SK-N-SH (cell line): ENCODE results near the gene TMEM144. TPM values are rescaled to one million over a fixed set of nuclear protein-coding genes. Genes with fewer than 3 reads are reported as not detected.

ENCODE experiments used
- CTCF ChIA-PET: fragments of 300-600, 350-600 bp; formaldehyde crosslinking; extraction: SDS; loops from one replicate; lab custom pipeline; 2021; lab: Yijun Ruan, JAX
- POLR2A ChIA-PET: fragments of 350-600 bp; sonication (Branson Sonifier 250); formaldehyde crosslinking; extraction: SDS; loops from one replicate; lab custom pipeline; 2020; ENCODE audit warnings: antibody characterized with exemption, inconsistent platforms; lab: Yijun Ruan, JAX
- DNase-seq: peaks from one replicate; pipeline ENCODE4 v3.0.0; 2012
- H2AFZ ChIP-seq: fragments of 200-600 bp; sonication (generic); 2 replicates; pipeline ENCODE4 v1.8.1; 2016; ENCODE audit warnings: antibody characterized with exemption, mild to moderate bottlenecking, low read depth
- H3F3A ChIP-seq: fragments of 200-600 bp; sonication (generic); replicated peaks from 2 replicates; pipeline ENCODE3; 2016; ENCODE audit warnings: antibody characterized with exemption, mild to moderate bottlenecking; ENCODE audit not compliant: insufficient read depth
- H3K27ac ChIP-seq, 2 experiments: fragments of 200-500 bp in 1 of 2; fragments of 200-600 bp in 1 of 2; sonication (Bioruptor generic) in 1 of 2; sonication (generic), shearing (Covaris generic) in 1 of 2; 2 replicates each; pipeline versions ENCODE4 v1.5.1 to v1.6.1; 2014 to 2016; ENCODE audit warnings: low read depth in 2 of 2, inconsistent platforms in 1 of 2, low read length in 1 of 2, mild to moderate bottlenecking in 1 of 2, mixed read lengths in 1 of 2
- H3K27me3 ChIP-seq: fragments of 200-600 bp; sonication (generic), shearing (Covaris generic); 2 replicates; pipeline ENCODE4 v1.6.1; 2016; ENCODE audit warnings: mixed run types; ENCODE audit not compliant: insufficient read depth
- H3K36me3 ChIP-seq, 2 experiments: fragments of 200-500 bp in 1 of 2; fragments of 200-600 bp in 1 of 2; sonication (Bioruptor generic) in 1 of 2; sonication (generic) in 1 of 2; replicated peaks in 1 of 2; 2 replicates each; pipeline versions ENCODE3 to v1.5.1; 2014 to 2016; ENCODE audit warnings: low read length in 1 of 2, mild to moderate bottlenecking in 1 of 2; ENCODE audit not compliant: insufficient read depth in 2 of 2, control insufficient read depth in 1 of 2
- H3K4me1 ChIP-seq, 2 experiments: fragments of 200-500 bp in 1 of 2; fragments of 200-600 bp in 1 of 2; sonication (Bioruptor generic) in 1 of 2; sonication (generic), shearing (Covaris generic) in 1 of 2; 2 replicates each; pipeline versions ENCODE4 v1.5.1 to v1.6.1; 2014 to 2016; ENCODE audit warnings: low read depth in 1 of 2, low read length in 1 of 2, mixed run types in 1 of 2; ENCODE audit not compliant: insufficient read depth in 2 of 2, control insufficient read depth in 1 of 2
- H3K4me2 ChIP-seq: fragments of 200-600 bp; sonication (generic), shearing (Covaris generic); 2 replicates; pipeline ENCODE4 v1.6.1; 2017; ENCODE audit warnings: mixed run types
- H3K4me3 ChIP-seq, 2 experiments: fragments of 200-500 bp in 1 of 2; fragments of 200-600 bp in 1 of 2; sonication (Bioruptor generic) in 1 of 2; sonication (generic), shearing (Covaris generic) in 1 of 2; 2 replicates each; pipeline versions ENCODE4 v1.5.1 to v1.8.1; 2014 to 2016; ENCODE audit warnings: low read depth in 2 of 2, inconsistent platforms in 1 of 2, low read length in 1 of 2, mild to moderate bottlenecking in 1 of 2, mixed read lengths in 1 of 2, moderate library complexity in 1 of 2
- H3K79me2 ChIP-seq: fragments of 200-600 bp; sonication (generic); 2 replicates; pipeline ENCODE4 v1.8.1; 2017; ENCODE audit warnings: mild to moderate bottlenecking; ENCODE audit not compliant: insufficient read depth
- H3K9ac ChIP-seq: fragments of 200-600 bp; sonication (generic); 2 replicates; pipeline ENCODE4 v1.6.1; 2017; ENCODE audit warnings: mixed run types
- H3K9me2 ChIP-seq: fragments of 200-600 bp; sonication (generic); 2 replicates; pipeline ENCODE4 v1.6.1; 2017; ENCODE audit warnings: mixed run types
- H3K9me3 ChIP-seq: fragments of 200-600 bp; sonication (generic); 2 replicates; pipeline ENCODE4 v1.6.1; 2017; ENCODE audit warnings: mixed run types, mild to moderate bottlenecking, moderate library complexity
- H4K20me1 ChIP-seq: fragments of 200-600 bp; sonication (generic); 2 replicates; pipeline ENCODE4 v1.6.1; 2017; ENCODE audit warnings: mild to moderate bottlenecking, mixed run types; ENCODE audit not compliant: insufficient read depth
- ELF1 ChIP-seq: IDR thresholded peaks from 2 replicates; pipeline ENCODE4 v1.4.0; 2012
- EZH2phosphoT487 ChIP-seq: fragments of 200-600 bp; sonication (generic); IDR thresholded peaks from 2 replicates; pipeline ENCODE4 v1.6.1; 2017; ENCODE audit warnings: low read depth, mixed run types, mild to moderate bottlenecking, antibody characterized with exemption, moderate library complexity, borderline replicate concordance
- FOSL2 ChIP-seq: IDR thresholded peaks from 2 replicates; pipeline ENCODE4 v1.4.0; 2012; ENCODE audit warnings: low read depth, mild to moderate bottlenecking, moderate library complexity, borderline replicate concordance
- FOXJ3 ChIP-seq: sonication (generic); formaldehyde crosslinking; IDR thresholded peaks from 2 replicates; pipeline ENCODE4 v1.5.1; 2020; ENCODE audit warnings: mild to moderate bottlenecking, missing genetic modification reagents
- JUND ChIP-seq: IDR thresholded peaks from 2 replicates; pipeline ENCODE4 v1.4.0; 2012
- MEF2A ChIP-seq: IDR thresholded peaks from 2 replicates; pipeline ENCODE4 v1.4.0; 2012; ENCODE audit warnings: low read depth, borderline replicate concordance
- MXI1 ChIP-seq: IDR thresholded peaks from 2 replicates; pipeline ENCODE4 v1.6.1; 2012; ENCODE audit warnings: mild to moderate bottlenecking, low read depth, low read length, improper control_type of control experiment
- NFIC ChIP-seq: IDR thresholded peaks from 2 replicates; pipeline ENCODE4 v1.4.0; 2012; ENCODE audit warnings: borderline replicate concordance
- PBX3 ChIP-seq: IDR thresholded peaks from 2 replicates; pipeline ENCODE4; 2012
- POLR2AphosphoS5 ChIP-seq: IDR thresholded peaks from 2 replicates; pipeline ENCODE4 v1.6.1; 2012; ENCODE audit warnings: low read depth, low read length
- RFX5 ChIP-seq: IDR thresholded peaks from 2 replicates; pipeline ENCODE4 v1.6.1; 2012; ENCODE audit warnings: mild to moderate bottlenecking, improper control_type of control experiment, low read length
- RXRA ChIP-seq: IDR thresholded peaks from 2 replicates; pipeline ENCODE4 v1.4.0; 2012; ENCODE audit warnings: low read depth, mild to moderate bottlenecking, borderline replicate concordance
- SIN3A ChIP-seq: IDR thresholded peaks from 2 replicates; pipeline ENCODE4 v1.6.1; 2012; ENCODE audit warnings: low read depth, mild to moderate bottlenecking, low read length, moderate library complexity, borderline replicate concordance
- SMC3 ChIP-seq: IDR thresholded peaks from 2 replicates; pipeline ENCODE4 v1.6.1; 2012; ENCODE audit warnings: low read depth, low read length, improper control_type of control experiment
- TAF1 ChIP-seq: IDR thresholded peaks from 2 replicates; pipeline ENCODE4 v1.6.1; 2012; ENCODE audit warnings: low read depth, mild to moderate bottlenecking, low read length, moderate library complexity, borderline replicate concordance
- YY1 ChIP-seq: IDR thresholded peaks from 2 replicates; pipeline ENCODE4 v1.4.0; 2012; ENCODE audit warnings: low read depth, mild to moderate bottlenecking
- WGBS: methylation state at CpG from one replicate; pipeline ENCODE4 v1.1.6; 2017; ENCODE audit warnings: low lambda C conversion rate; 5-methylcytosine and 5-hydroxymethylcytosine counted together
- polyA plus RNA-seq, 3 experiments: library from polyadenylated mRNA; depleted of rRNA; stranded (reverse); fragments of >200 nt; gene quantifications; 2 replicates each; pipeline ENCODE4 v1.2.3, GENCODE V29; 2012
- TF ChIP-seq, protein P1 (sequence below): IDR thresholded peaks from 2 replicates; pipeline ENCODE4 v1.6.1; 2012; ENCODE audit warnings: mild to moderate bottlenecking, low read depth, low read length, moderate library complexity
- TF ChIP-seq, protein P2 (sequence below): IDR thresholded peaks from 2 replicates; pipeline ENCODE4 v1.4.0; 2012; ENCODE audit warnings: low read depth, borderline replicate concordance
- TF ChIP-seq, protein P3 (sequence below): fragments of 150-350 bp; IDR thresholded peaks from 2 replicates; pipeline ENCODE4 v1.6.1; 2016; ENCODE audit warnings: mild to moderate bottlenecking, low read depth, low read length

TMEM144 gene
- polyA plus RNA-seq, 1 of the 3 experiments (the other 2 are of a cell fraction): not detected

- peak; percentile 98 for TF ChIP-seq PBX3
- peak; percentile 72; the same call in 1 of the 2 replicates for TF ChIP-seq SIN3A
- TF ChIP-seq ELF1: no peak
- TF ChIP-seq EZH2phosphoT487: no peak
- peak; percentile 84; the same call in 1 of the 2 replicates for TF ChIP-seq POLR2AphosphoS5
- no peak for TF ChIP-seq MXI1
- TF ChIP-seq RXRA: peak; percentile 11; the same call in 1 of the 2 replicates
- TF ChIP-seq, protein P1, sequence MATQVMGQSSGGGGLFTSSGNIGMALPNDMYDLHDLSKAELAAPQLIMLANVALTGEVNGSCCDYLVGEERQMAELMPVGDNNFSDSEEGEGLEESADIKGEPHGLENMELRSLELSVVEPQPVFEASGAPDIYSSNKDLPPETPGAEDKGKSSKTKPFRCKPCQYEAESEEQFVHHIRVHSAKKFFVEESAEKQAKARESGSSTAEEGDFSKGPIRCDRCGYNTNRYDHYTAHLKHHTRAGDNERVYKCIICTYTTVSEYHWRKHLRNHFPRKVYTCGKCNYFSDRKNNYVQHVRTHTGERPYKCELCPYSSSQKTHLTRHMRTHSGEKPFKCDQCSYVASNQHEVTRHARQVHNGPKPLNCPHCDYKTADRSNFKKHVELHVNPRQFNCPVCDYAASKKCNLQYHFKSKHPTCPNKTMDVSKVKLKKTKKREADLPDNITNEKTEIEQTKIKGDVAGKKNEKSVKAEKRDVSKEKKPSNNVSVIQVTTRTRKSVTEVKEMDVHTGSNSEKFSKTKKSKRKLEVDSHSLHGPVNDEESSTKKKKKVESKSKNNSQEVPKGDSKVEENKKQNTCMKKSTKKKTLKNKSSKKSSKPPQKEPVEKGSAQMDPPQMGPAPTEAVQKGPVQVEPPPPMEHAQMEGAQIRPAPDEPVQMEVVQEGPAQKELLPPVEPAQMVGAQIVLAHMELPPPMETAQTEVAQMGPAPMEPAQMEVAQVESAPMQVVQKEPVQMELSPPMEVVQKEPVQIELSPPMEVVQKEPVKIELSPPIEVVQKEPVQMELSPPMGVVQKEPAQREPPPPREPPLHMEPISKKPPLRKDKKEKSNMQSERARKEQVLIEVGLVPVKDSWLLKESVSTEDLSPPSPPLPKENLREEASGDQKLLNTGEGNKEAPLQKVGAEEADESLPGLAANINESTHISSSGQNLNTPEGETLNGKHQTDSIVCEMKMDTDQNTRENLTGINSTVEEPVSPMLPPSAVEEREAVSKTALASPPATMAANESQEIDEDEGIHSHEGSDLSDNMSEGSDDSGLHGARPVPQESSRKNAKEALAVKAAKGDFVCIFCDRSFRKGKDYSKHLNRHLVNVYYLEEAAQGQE: no peak
- TF ChIP-seq JUND: peak; percentile 85
- TF ChIP-seq TAF1: no peak
- TF ChIP-seq NFIC: peak; percentile 74
- TF ChIP-seq MEF2A: peak; percentile 79; the same call in 1 of the 2 replicates
- TF ChIP-seq SMC3: no peak
These were observed 45.5 kb upstream of the TMEM144 start (continued) for GRCh38 chr4:158164768-158165213.

- no peak overlapping the region for H3K4me3 ChIP-seq
- POLR2A ChIA-PET: no interaction called here
- no peak overlapping the region for H3K9ac ChIP-seq
- H3K27me3 ChIP-seq: no peaks in the 10 kb centered on the region
- peaks cover 7 to 12% of the 10 kb centered on the region in 2 experiments; a peak in 3 of 4 replicates for H3K4me1 ChIP-seq
- no peaks in the 10 kb centered on the region for H3K79me2 ChIP-seq
- no peaks in the 10 kb centered on the region for H3K36me3 ChIP-seq
- no peak overlapping the region for H2AFZ ChIP-seq
- CTCF ChIA-PET: interaction anchor here (1.2 kb wide), 1 partner anchor 9 kb away, joined by 4 read pairs; no protein-coding TSS in a partner anchor
- 56% methylated on average over 2 of the region's 2 CpGs for WGBS
- no peak overlapping the region for H3K27ac ChIP-seq
- no peaks in the 10 kb centered on the region for H3K9me2 ChIP-seq
- H3F3A ChIP-seq: peaks cover 4% of the 10 kb centered on the region
- no peaks in the 10 kb centered on the region for H3K9me3 ChIP-seq
- TF ChIP-seq FOSL2 (no peak), FOXJ3 (CRISPR knock-in tag) (no peak), RFX5 (no peak), YY1 (no peak)
- TF ChIP-seq, protein P2, sequence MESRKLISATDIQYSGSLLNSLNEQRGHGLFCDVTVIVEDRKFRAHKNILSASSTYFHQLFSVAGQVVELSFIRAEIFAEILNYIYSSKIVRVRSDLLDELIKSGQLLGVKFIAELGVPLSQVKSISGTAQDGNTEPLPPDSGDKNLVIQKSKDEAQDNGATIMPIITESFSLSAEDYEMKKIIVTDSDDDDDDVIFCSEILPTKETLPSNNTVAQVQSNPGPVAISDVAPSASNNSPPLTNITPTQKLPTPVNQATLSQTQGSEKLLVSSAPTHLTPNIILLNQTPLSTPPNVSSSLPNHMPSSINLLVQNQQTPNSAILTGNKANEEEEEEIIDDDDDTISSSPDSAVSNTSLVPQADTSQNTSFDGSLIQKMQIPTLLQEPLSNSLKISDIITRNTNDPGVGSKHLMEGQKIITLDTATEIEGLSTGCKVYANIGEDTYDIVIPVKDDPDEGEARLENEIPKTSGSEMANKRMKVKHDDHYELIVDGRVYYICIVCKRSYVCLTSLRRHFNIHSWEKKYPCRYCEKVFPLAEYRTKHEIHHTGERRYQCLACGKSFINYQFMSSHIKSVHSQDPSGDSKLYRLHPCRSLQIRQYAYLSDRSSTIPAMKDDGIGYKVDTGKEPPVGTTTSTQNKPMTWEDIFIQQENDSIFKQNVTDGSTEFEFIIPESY: no peak
- TF ChIP-seq, protein P3, sequence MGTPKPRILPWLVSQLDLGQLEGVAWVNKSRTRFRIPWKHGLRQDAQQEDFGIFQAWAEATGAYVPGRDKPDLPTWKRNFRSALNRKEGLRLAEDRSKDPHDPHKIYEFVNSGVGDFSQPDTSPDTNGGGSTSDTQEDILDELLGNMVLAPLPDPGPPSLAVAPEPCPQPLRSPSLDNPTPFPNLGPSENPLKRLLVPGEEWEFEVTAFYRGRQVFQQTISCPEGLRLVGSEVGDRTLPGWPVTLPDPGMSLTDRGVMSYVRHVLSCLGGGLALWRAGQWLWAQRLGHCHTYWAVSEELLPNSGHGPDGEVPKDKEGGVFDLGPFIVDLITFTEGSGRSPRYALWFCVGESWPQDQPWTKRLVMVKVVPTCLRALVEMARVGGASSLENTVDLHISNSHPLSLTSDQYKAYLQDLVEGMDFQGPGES: no peak
- no peak for DNase-seq
- H4K20me1 ChIP-seq: no peaks in the 10 kb centered on the region
- H3K4me2 ChIP-seq: no peak overlapping the region
These were observed 43.6 kb upstream of the TMEM144 start for GRCh38 chr4:158166701-158167100.
